ENCODE measurements around the gene PRRX2.

Gene PRRX2

GRCh38 chr9:129665389-129665775, at the start of gene PRRX2:
Gene PRRX2, plus strand, starts transcription at chr9:129665647. Its CDS starts 221 bp downstream, at chr9:129665868.
- H3K4me3 ChIP-seq (IDR thresholded peaks at IDR 0.05; ENCODE audit: insufficient read depth, low read depth, low read length), result no peak within 1 kb of the TSS
- no peak within 1 kb of the TSS for H3K27ac ChIP-seq
- peak within 1 kb of the TSS; percentile 6; the same call in 1 of the 2 replicates for H2AFZ ChIP-seq (ENCODE audit: low read depth)
- H3K79me2 ChIP-seq (ENCODE audit: insufficient read depth, low read depth), result no peaks in the 10 kb centered on the region
- no peak within 1 kb of the TSS for H3K4me2 ChIP-seq
- H3K9ac ChIP-seq, result no peak within 1 kb of the TSS
- no peaks in the 10 kb centered on the region for H3K36me3 ChIP-seq (ENCODE audit: insufficient read depth)
- H3K4me1 ChIP-seq (ENCODE audit: low read depth, poor library complexity, severe bottlenecking), result no peaks in the 10 kb centered on the region
- peaks cover 80% of the 10 kb centered on the region for H3K27me3 ChIP-seq (ENCODE audit: insufficient read depth, low read depth)
- TF ChIP-seq, protein P1, sequence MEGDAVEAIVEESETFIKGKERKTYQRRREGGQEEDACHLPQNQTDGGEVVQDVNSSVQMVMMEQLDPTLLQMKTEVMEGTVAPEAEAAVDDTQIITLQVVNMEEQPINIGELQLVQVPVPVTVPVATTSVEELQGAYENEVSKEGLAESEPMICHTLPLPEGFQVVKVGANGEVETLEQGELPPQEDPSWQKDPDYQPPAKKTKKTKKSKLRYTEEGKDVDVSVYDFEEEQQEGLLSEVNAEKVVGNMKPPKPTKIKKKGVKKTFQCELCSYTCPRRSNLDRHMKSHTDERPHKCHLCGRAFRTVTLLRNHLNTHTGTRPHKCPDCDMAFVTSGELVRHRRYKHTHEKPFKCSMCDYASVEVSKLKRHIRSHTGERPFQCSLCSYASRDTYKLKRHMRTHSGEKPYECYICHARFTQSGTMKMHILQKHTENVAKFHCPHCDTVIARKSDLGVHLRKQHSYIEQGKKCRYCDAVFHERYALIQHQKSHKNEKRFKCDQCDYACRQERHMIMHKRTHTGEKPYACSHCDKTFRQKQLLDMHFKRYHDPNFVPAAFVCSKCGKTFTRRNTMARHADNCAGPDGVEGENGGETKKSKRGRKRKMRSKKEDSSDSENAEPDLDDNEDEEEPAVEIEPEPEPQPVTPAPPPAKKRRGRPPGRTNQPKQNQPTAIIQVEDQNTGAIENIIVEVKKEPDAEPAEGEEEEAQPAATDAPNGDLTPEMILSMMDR (conservative IDR thresholded peaks at IDR 0.05; ENCODE audit: low read depth, low read length), result no peak
- no peaks in the 10 kb centered on the region for H4K20me1 ChIP-seq (ENCODE audit: insufficient read depth)

DNA sequence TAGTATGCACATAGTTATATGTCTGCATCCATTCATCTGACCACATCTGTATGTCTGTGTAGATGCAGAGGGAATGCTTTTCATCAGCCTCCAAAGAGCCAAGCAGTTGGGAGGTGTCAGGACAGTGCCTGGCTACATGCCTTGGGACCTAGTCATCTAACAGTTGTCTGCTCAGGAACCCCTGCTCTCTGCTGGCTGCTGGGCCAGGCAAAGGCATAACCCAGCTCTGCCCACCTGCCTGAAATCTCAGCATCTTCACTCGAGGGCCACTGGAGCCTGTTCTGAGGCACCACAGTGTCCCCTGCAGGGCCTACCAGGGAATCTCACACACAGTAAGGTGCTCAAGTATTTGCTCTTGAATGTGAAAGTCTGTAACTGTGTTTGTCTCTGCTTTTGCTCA, 48.3 kb upstream of the PRRX2 start:
- H3K4me1 ChIP-seq (ENCODE audit: low read depth, poor library complexity, severe bottlenecking), result peaks cover 8% of the 10 kb centered on the region
- H3K4me3 ChIP-seq (IDR thresholded peaks at IDR 0.05; ENCODE audit: insufficient read depth, low read depth, low read length), result no peak overlapping the region
- H3K27me3 ChIP-seq (ENCODE audit: insufficient read depth, low read depth), result no peaks in the 10 kb centered on the region
- H3K9ac ChIP-seq, result no peak overlapping the region
- H3K79me2 ChIP-seq (ENCODE audit: insufficient read depth, low read depth), result no peaks in the 10 kb centered on the region
- H3K27ac ChIP-seq, result no peak overlapping the region
- no peak overlapping the region for H2AFZ ChIP-seq (ENCODE audit: low read depth)
- H3K36me3 ChIP-seq (ENCODE audit: insufficient read depth), result no peaks in the 10 kb centered on the region
- no peak overlapping the region for H3K4me2 ChIP-seq
- TF ChIP-seq, protein P1 (conservative IDR thresholded peaks at IDR 0.05; ENCODE audit: low read depth, low read length), result peak; percentile 80
- no peaks in the 10 kb centered on the region for H4K20me1 ChIP-seq (ENCODE audit: insufficient read depth)

GRCh38 chr9:129619787-129620668, 45.4 kb upstream of the PRRX2 start:
- TF ChIP-seq, protein P1 (conservative IDR thresholded peaks at IDR 0.05; ENCODE audit: low read depth, low read length), result no peak
- H3K79me2 ChIP-seq (ENCODE audit: insufficient read depth, low read depth), result no peaks in the 10 kb centered on the region
- H3K4me1 ChIP-seq (ENCODE audit: low read depth, poor library complexity, severe bottlenecking), result peaks cover 14% of the 10 kb centered on the region
- H3K9ac ChIP-seq, result no peak overlapping the region
- H4K20me1 ChIP-seq (ENCODE audit: insufficient read depth), result no peaks in the 10 kb centered on the region
- H3K36me3 ChIP-seq (ENCODE audit: insufficient read depth), result no peaks in the 10 kb centered on the region
- H3K27me3 ChIP-seq (ENCODE audit: insufficient read depth, low read depth), result no peaks in the 10 kb centered on the region
- H3K27ac ChIP-seq, result no peak overlapping the region
- no peak overlapping the region for H3K4me3 ChIP-seq (IDR thresholded peaks at IDR 0.05; ENCODE audit: insufficient read depth, low read depth, low read length)
- no peak overlapping the region for H3K4me2 ChIP-seq
- H2AFZ ChIP-seq (ENCODE audit: low read depth), result no peak overlapping the region

DNA sequence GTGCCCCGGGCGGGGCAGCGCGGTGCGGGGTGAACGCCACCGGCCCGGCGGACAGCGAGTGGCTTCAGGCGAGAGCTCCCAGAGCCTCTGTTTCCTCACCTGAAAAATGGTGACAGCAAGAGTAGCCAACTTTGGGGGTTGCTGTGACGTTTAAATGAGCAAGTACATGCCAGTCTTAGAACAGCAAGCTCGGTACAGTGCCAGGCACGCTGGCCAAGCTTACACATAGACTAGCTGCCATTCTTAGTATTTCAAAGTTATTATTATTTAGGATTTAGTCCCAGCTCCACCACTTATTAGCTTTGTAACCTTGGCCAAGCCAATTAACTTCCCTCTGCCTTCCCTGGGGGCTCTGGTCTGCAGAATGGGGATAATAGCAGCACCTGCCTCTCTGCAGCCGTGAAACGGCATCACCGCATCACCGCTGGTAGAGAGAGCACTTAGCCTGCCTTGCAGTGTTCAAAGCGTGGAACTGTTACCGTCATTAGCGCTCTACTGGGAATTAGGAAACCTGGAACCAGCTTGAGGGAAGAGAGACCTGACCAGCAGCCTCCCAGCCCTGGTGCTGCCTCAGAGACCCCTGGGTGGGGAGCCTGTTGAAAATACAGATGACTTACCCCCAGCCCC, 44.7 kb upstream of the PRRX2 start, which contains the start of gene C9orf50:
TSS of gene C9orf50 (minus strand) at position 433 of the 627 bp plus-strand sequence. CDS start 527 bp downstream, outside the sequence.
- no peak within 1 kb of the TSS for H3K9ac ChIP-seq
- H2AFZ ChIP-seq (ENCODE audit: low read depth), result no peak within 1 kb of the TSS
- no peaks in the 10 kb centered on the region for H3K36me3 ChIP-seq (ENCODE audit: insufficient read depth)
- no peaks in the 10 kb centered on the region for H3K79me2 ChIP-seq (ENCODE audit: insufficient read depth, low read depth)
- no peak within 1 kb of the TSS for H3K27ac ChIP-seq
- no peaks in the 10 kb centered on the region for H3K27me3 ChIP-seq (ENCODE audit: insufficient read depth, low read depth)
- H4K20me1 ChIP-seq (ENCODE audit: insufficient read depth), result no peaks in the 10 kb centered on the region
- H3K4me3 ChIP-seq (IDR thresholded peaks at IDR 0.05; ENCODE audit: insufficient read depth, low read depth, low read length), result no peak within 1 kb of the TSS
- no peak within 1 kb of the TSS for H3K4me2 ChIP-seq
- peaks cover 19% of the 10 kb centered on the region for H3K4me1 ChIP-seq (ENCODE audit: low read depth, poor library complexity, severe bottlenecking)
- TF ChIP-seq, protein P1 (conservative IDR thresholded peaks at IDR 0.05; ENCODE audit: low read depth, low read length), result no peak

Data from KMS-11 (cell line).